OCI-LY7 (cell line): ENCODE measurements around the gene RPS6KL1. TPM values are rescaled to one million over a fixed set of nuclear protein-coding genes. Genes with fewer than 3 reads are reported as not detected.

Experiments
- BruUV-seq: library from RNA; stranded (reverse); fragments of 400-500 nt; replicated peaks from 2 replicates; lab custom pipeline; 2021; lab: Mats Ljungman, UMichigan
- CTCF ChIA-PET: fragments of 300-600 bp; sonication (Branson Sonifier 250); formaldehyde crosslinking; loops from one replicate; lab custom pipeline; 2022; ENCODE audit warnings: antibody characterized with exemption; ENCODE audit not compliant: unreplicated experiment; lab: Charles Lee
- POLR2A ChIA-PET: fragments of 300-600 bp; sonication (Branson Sonifier 250); formaldehyde crosslinking; loops from one replicate; lab custom pipeline; 2022; ENCODE audit warnings: antibody characterized with exemption; lab: Charles Lee
- DNase-seq: peaks from one replicate; pipeline ENCODE4 v3.0.0-alpha.2; 2015; ENCODE audit warnings: low spot score
- H2AFZ ChIP-seq: fragments of 200-600 bp; sonication (generic), shearing (Covaris generic); 2 replicates; pipeline ENCODE4 v1.6.1; 2014; ENCODE audit warnings: mild to moderate bottlenecking, antibody characterized with exemption, low read length, moderate library complexity
- H3K27ac ChIP-seq: fragments of 200-600 bp; sonication (generic); 2 replicates; pipeline ENCODE4 v1.5.1; 2014; ENCODE audit warnings: mixed run types, low read depth, mild to moderate bottlenecking, moderate library complexity, low read length, inconsistent platforms; ENCODE audit not compliant: poor library complexity, severe bottlenecking
- H3K36me3 ChIP-seq: fragments of 200-600 bp; sonication (generic); 2 replicates; pipeline ENCODE4 v1.6.1; 2014; ENCODE audit warnings: mild to moderate bottlenecking, antibody characterized with exemption, low read length, moderate library complexity, mixed read lengths; ENCODE audit not compliant: insufficient read depth
- H3K4me1 ChIP-seq: fragments of 200-600 bp; sonication (generic); 2 replicates; pipeline ENCODE4 v1.5.1; 2014; ENCODE audit warnings: mild to moderate bottlenecking, low read length; ENCODE audit not compliant: insufficient read depth, poor library complexity, severe bottlenecking
- H3K4me2 ChIP-seq: fragments of 200-600 bp; sonication (generic); 2 replicates; pipeline ENCODE4 v1.6.1; 2014; ENCODE audit warnings: mild to moderate bottlenecking, low read length
- H3K4me3 ChIP-seq: fragments of 200-600 bp; sonication (generic); 2 replicates; pipeline ENCODE4 v1.5.1; 2014; ENCODE audit warnings: mild to moderate bottlenecking, low read depth, low read length; ENCODE audit not compliant: poor library complexity, severe bottlenecking
- H3K79me2 ChIP-seq: fragments of 200-600 bp; sonication (generic); 2 replicates; pipeline ENCODE4 v1.6.1; 2016; ENCODE audit warnings: low read depth, mild to moderate bottlenecking, low read length, moderate library complexity, mixed read lengths; ENCODE audit not compliant: insufficient read depth
- H3K9me2 ChIP-seq: fragments of 200-600 bp; sonication (generic); 2 replicates; pipeline ENCODE4 v1.6.1; 2016; ENCODE audit warnings: mild to moderate bottlenecking, low read length, mixed read lengths; ENCODE audit not compliant: insufficient read depth
- H3K9me3 ChIP-seq: fragments of 200-600 bp; sonication (generic); 2 replicates; pipeline ENCODE4 v1.6.1; 2014; ENCODE audit warnings: mild to moderate bottlenecking, mixed run types, low read length, mixed read lengths
- H4K20me1 ChIP-seq: fragments of 200-600 bp; sonication (generic); 2 replicates; pipeline ENCODE4 v1.6.1; 2014; ENCODE audit warnings: mild to moderate bottlenecking, antibody characterized with exemption, low read length, moderate library complexity, mixed read lengths; ENCODE audit not compliant: insufficient read depth
- CTCF ChIP-seq: fragments of 200-600 bp; sonication (generic); conservative IDR thresholded peaks from 2 replicates; pipeline ENCODE4 v1.5.1; 2014; ENCODE audit warnings: mild to moderate bottlenecking, antibody characterized with exemption, low read length, moderate library complexity, mixed read lengths
- EZH2phosphoT487 ChIP-seq: fragments of 200-600 bp; sonication (generic); IDR thresholded peaks from 2 replicates; pipeline ENCODE4 v1.6.1; 2018; ENCODE audit warnings: low read depth, borderline replicate concordance, mild to moderate bottlenecking, mixed run types, antibody characterized with exemption, low read length, moderate library complexity, mixed read lengths
- intact Hi-C: fragments of 100-400 bp; cut with micrococcal nuclease; formaldehyde crosslinking; loops from one replicate; pipeline ENCODE4 v1.10.0; 2022; ENCODE audit not compliant: unreplicated experiment
- total RNA-seq, 2 experiments: library from RNA; depleted of rRNA in 1 of 2; stranded (reverse); fragments of >200 nt in 1 of 2; shearing (Covaris generic) in 1 of 2; gene quantifications; 2 replicates each; pipeline ENCODE4 v1.2.3, GENCODE V29; 2014 to 2022

Gene RPS6KL1
- total RNA-seq, 2 experiments from 2014 or later = 6.1 to 15.3 TPM

GRCh38 chr14:74911704-74912103 lies 11.4 kb downstream of the RPS6KL1 start:
- ChIA-PET POLR2A (no interaction called here), CTCF (no interaction called here)
- Histone ChIP-seq H4K20me1 (no peaks in the 10 kb centered on the region), H3K36me3 (peaks cover 5% of the 10 kb centered on the region), H3K4me1 (no peaks in the 10 kb centered on the region), H3K9me3 (no peaks in the 10 kb centered on the region), H3K9me2 (no peaks in the 10 kb centered on the region), H3K4me3 (no peak overlapping the region), H3K79me2 (no peaks in the 10 kb centered on the region), H3K27ac (no peak overlapping the region), H3K4me2 (no peak overlapping the region), H2AFZ (no peak overlapping the region)
- no TSS peak for BruUV-seq
- DNase-seq = no peak
- no peak for TF ChIP-seq CTCF
- no peak for TF ChIP-seq EZH2phosphoT487
- intact Hi-C loops = no loop called here

GRCh38 chr14:74911221-74911620 lies 11.8 kb downstream of the RPS6KL1 start:
- CTCF ChIA-PET = no interaction called here
- no TSS peak for BruUV-seq
- Histone ChIP-seq H3K79me2 (no peaks in the 10 kb centered on the region), H3K27ac (no peak overlapping the region), H3K4me2 (no peak overlapping the region), H3K4me3 (no peak overlapping the region), H3K9me3 (no peaks in the 10 kb centered on the region), H4K20me1 (no peaks in the 10 kb centered on the region), H3K36me3 (peaks cover 9% of the 10 kb centered on the region), H3K9me2 (no peaks in the 10 kb centered on the region), H2AFZ (no peak overlapping the region), H3K4me1 (no peaks in the 10 kb centered on the region)
- POLR2A ChIA-PET = no interaction called here
- DNase-seq = no peak
- intact Hi-C loops = no loop called here
- TF ChIP-seq EZH2phosphoT487 (no peak), CTCF (no peak)

- Histone ChIP-seq H2AFZ (no peak overlapping the region), H3K4me1 (no peaks in the 10 kb centered on the region), H3K27ac (no peak overlapping the region), H4K20me1 (no peaks in the 10 kb centered on the region), H3K9me2 (no peaks in the 10 kb centered on the region), H3K79me2 (no peaks in the 10 kb centered on the region), H3K4me3 (no peak overlapping the region), H3K4me2 (no peak overlapping the region), H3K36me3 (peaks cover 14% of the 10 kb centered on the region), H3K9me3 (no peaks in the 10 kb centered on the region)
- no TSS peak for BruUV-seq
- ChIA-PET POLR2A (interaction anchor here (0.6 kb wide), 1 partner anchor 1575 kb away, joined by 3 read pairs; no protein-coding TSS in a partner anchor), CTCF (interaction anchor here (0.6 kb wide), 1 partner anchor 91 kb away, joined by 3 read pairs; no protein-coding TSS in a partner anchor)
- intact Hi-C loops = no loop called here
- TF ChIP-seq CTCF = no peak
- TF ChIP-seq EZH2phosphoT487 = no peak
- DNase-seq = no peak
Observed at GRCh38 chr14:74910556-74910955, 12.5 kb downstream of the RPS6KL1 start.
